WERI-Rb-1 (cell line): ENCODE results near the gene SUFU.
"Not testable (repeated sequence)": the region's sequence is repeated elsewhere in the genome, so short reads cannot be mapped to it uniquely, and the experiment has no call there.

ENCODE experiments used
- DNase-seq: peaks from one replicate; pipeline ENCODE4 v3.0.0-alpha.2; 2020
- H3K27ac ChIP-seq: fragments of 250-450 bp; sonication (Bioruptor Pico); 2 replicates; pipeline ENCODE4 v1.5.1; 2020; ENCODE audit warnings: mild to moderate bottlenecking, moderate library complexity
- H3K27me3 ChIP-seq: fragments of 250-450 bp; sonication (Bioruptor Pico); 2 replicates; pipeline ENCODE4 v1.5.1; 2021; ENCODE audit warnings: mild to moderate bottlenecking, low read depth, moderate library complexity; ENCODE audit not compliant: insufficient read depth, severe bottlenecking
- H3K36me3 ChIP-seq: fragments of 250-450 bp; sonication (Bioruptor Pico); 2 replicates; pipeline ENCODE4 v1.5.1; 2020; ENCODE audit warnings: mild to moderate bottlenecking, moderate library complexity
- H3K4me3 ChIP-seq: 2 replicates; pipeline ENCODE4 v1.5.1; 2011; ENCODE audit warnings: low read depth, mild to moderate bottlenecking, control low read depth, low read length
- H3K9me3 ChIP-seq: fragments of 250-450 bp; sonication (Bioruptor Pico); 2 replicates; pipeline ENCODE4 v1.5.1; 2021; ENCODE audit warnings: mild to moderate bottlenecking, moderate library complexity; ENCODE audit not compliant: severe bottlenecking
- TF ChIP-seq, protein P1 (sequence below): IDR thresholded peaks from 2 replicates; pipeline ENCODE4 v1.5.1; 2011; ENCODE audit warnings: low read depth, mild to moderate bottlenecking, control low read depth, inconsistent platforms, low read length

Gene SUFU

DNA sequence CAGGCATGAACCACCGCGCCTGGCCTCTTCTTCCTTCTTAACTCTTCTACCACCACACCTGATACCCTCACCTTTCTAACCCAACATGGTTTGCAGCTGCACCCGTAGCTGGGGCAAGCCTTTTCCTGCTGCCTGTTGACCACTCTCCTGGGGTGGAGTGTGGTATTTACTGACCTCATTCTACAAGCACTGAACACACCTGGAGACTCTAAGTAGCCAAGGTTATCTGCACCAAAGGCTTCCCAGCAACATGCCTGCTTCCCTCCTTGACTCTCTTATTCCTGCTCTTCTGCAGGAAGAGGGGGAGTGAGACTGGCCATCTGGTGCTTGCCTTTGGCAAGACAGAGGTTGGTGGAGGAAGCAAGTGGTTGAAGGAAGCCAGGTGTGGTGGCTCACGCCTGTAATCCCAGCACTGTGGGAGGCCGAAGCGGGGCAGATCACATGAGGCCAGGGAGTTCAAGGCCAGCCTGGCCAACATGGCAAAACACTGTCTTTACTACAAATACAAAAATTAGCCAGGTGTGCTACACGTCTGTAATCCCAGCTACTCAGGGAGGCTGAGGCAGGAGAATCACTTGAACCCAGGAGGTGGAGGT lies 11.3 kb upstream of the SUFU start:
- Histone ChIP-seq H3K27me3 (no peaks in the 10 kb centered on the region), H3K27ac (no peak overlapping the region), H3K9me3 (no peaks in the 10 kb centered on the region), H3K36me3 (peaks cover 47% of the 10 kb centered on the region), H3K4me3 (no peak overlapping the region)
- TF ChIP-seq, protein P1, sequence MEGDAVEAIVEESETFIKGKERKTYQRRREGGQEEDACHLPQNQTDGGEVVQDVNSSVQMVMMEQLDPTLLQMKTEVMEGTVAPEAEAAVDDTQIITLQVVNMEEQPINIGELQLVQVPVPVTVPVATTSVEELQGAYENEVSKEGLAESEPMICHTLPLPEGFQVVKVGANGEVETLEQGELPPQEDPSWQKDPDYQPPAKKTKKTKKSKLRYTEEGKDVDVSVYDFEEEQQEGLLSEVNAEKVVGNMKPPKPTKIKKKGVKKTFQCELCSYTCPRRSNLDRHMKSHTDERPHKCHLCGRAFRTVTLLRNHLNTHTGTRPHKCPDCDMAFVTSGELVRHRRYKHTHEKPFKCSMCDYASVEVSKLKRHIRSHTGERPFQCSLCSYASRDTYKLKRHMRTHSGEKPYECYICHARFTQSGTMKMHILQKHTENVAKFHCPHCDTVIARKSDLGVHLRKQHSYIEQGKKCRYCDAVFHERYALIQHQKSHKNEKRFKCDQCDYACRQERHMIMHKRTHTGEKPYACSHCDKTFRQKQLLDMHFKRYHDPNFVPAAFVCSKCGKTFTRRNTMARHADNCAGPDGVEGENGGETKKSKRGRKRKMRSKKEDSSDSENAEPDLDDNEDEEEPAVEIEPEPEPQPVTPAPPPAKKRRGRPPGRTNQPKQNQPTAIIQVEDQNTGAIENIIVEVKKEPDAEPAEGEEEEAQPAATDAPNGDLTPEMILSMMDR, result no peak
- no peak for DNase-seq

DNA sequence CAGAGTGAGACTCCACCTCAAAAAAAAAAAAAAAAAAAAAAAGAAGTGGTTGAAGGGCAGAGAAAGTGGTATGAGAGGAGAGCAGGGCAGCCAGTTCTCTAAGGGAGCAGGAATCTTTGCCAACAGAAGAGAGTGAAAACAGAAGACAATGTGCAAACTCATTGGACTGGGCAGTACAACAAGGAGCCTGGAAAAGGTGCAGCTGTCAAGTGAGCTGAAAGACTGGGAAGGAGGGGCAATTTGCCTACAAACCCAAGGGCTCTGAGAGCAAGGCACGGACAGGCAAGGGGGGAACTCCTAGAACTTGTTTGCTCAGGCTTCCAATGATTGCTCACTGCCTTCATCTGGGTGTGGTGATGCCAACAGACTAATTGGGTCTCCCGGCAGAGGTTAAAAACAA lies 10.8 kb upstream of the SUFU start:
- no peaks in the 10 kb centered on the region for H3K27me3 ChIP-seq
- peaks cover 43% of the 10 kb centered on the region for H3K36me3 ChIP-seq
- no peaks in the 10 kb centered on the region for H3K9me3 ChIP-seq
- no peak overlapping the region for H3K4me3 ChIP-seq
- TF ChIP-seq, protein P1, result no peak
- no peak overlapping the region for H3K27ac ChIP-seq
- DNase-seq, result no peak

DNA sequence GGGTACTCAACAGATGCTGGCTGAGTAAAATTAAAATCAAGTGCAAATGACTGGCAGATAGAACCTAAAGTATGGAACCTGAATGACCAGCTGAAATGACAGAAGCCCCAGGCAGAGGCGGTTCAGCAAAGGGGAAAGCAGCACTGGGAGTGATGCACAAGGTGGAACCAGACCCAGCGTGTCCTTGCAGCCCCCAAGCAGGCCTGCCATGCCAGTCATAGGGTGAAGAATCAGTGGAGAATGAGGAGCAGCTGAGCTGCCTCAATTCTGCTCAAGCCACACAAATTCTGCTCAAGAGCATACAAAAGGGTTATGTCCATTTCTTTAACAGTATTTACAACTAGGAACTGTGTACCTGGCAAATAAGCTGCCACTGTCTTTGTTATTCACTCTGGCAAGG lies 10.0 kb upstream of the SUFU start:
- H3K9me3 ChIP-seq, result no peaks in the 10 kb centered on the region
- H3K27me3 ChIP-seq, result no peaks in the 10 kb centered on the region
- H3K36me3 ChIP-seq, result peaks cover 35% of the 10 kb centered on the region
- DNase-seq, result no peak
- H3K4me3 ChIP-seq, result no peak overlapping the region
- no peak overlapping the region for H3K27ac ChIP-seq
- TF ChIP-seq, protein P1, result no peak

DNA sequence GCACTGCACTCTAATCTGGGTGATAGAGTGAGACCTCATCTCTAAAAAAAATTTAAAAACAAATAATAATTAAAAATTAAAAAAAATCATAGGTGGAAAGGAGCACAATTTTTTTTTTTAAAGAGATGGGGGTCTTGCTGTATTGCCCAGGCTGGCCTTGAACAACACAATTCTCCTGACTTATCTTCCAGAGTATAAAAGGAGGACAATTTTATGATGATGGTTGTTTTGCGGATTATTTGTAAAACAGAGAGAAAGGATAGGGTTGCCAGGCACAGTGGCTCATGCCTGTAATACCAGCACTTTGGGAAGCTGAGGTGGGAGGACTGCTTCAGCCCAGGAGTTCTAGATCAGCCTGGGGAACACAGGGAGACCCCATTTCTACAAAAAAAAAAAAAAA lies 6.2 kb upstream of the SUFU start:
- Histone ChIP-seq H3K4me3 (no peak overlapping the region), H3K27ac (no peak overlapping the region), H3K36me3 (peaks cover 25% of the 10 kb centered on the region), H3K9me3 (no peaks in the 10 kb centered on the region), H3K27me3 (no peaks in the 10 kb centered on the region)
- no peak for DNase-seq
- TF ChIP-seq, protein P1, result no peak

DNA sequence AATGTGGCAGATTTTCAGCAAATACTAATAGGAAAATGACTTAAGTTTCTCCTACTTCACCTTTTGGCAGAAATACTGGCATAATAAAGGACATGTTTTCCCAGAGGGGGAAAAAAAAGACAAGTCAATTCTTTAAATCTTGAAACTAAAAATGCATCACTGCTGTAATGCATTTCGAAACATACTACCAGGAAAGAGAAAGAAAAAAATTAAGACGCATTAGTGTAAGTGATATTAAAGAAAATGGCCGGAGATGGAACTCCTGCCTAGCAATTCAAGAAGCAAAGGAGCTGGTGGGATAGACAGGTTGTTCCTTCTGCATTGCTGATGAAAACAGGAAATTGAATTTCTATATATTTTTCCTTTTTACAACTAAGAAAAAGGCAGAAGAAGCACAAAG lies 4.4 kb upstream of the SUFU start:
- TF ChIP-seq, protein P1, result no peak
- H3K9me3 ChIP-seq, result no peaks in the 10 kb centered on the region
- no peak overlapping the region for H3K4me3 ChIP-seq
- no peak overlapping the region for H3K27ac ChIP-seq
- no peak for DNase-seq
- H3K27me3 ChIP-seq, result no peaks in the 10 kb centered on the region
- H3K36me3 ChIP-seq, result peaks cover 16% of the 10 kb centered on the region

DNA sequence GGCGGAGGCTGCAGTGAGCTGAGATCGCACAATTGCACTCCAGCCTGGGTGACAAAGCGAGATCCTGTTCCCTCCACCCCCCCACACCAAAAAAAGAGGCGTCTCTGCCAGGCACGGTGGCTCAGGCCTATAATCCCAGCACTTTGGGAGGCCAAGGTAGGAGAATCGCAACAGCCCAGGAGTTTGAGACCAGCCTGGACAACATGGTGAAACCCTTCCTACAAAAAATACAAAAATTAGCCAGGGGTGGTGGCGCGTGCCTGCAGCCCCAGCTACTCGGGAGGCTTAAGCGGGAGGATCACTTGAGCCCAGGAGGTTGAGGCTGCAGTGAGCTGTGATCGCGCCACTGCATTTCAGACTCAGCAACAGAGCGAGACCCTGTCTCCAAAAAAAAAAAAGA lies 3.1 kb upstream of the SUFU start:
- peaks cover 20% of the 10 kb centered on the region for H3K36me3 ChIP-seq
- not testable (repeated sequence) for DNase-seq, H3K4me3 ChIP-seq, H3K27ac ChIP-seq, H3K27me3 ChIP-seq, H3K9me3 ChIP-seq
